ENCODE results near the gene ZNF175. TPM values are rescaled to one million over a fixed set of nuclear protein-coding genes. Genes with fewer than 3 reads are reported as not detected.

The ZNF175 gene
- total and polyA plus RNA-seq, 10 of the 15 experiments (the other 5 are each of a cell fraction or from before 2014, with no cell fraction given) = 1.5 to 12.0 (median 4.1) TPM

DNA sequence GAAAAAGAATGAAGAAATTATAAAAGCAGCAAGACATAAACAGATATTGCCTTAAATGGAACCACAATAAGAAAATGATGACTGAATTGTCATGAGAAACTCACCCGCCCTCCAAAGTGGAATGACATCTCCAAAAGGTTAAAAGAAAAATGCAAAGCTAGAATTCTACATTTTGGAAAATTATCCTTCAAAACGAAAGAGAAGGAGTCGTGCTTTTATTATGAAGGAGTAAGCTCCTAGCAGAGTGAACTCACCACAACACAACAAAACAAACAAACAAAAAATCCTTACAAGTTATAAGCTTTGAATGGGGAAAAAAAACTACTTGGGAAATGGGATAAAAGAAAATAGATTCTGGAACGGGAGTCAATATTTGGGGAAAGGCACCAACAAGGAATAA, 68.8 kb downstream of the ZNF175 start:
- Histone ChIP-seq H2AFZ (ENCODE audit: control insufficient read depth, low read depth, low read length) (no peak overlapping the region), H3K9ac (ENCODE audit: control insufficient read depth, insufficient read depth, low read length) (no peak overlapping the region), H3K36me3 (ENCODE audit: control insufficient read depth in 2 of 2, insufficient read depth in 2 of 2, low read length in 1 of 2) (no peaks in the 10 kb centered on the region), H3K4me2 (ENCODE audit: control insufficient read depth, insufficient read depth) (no peak overlapping the region), H3K9me3 (replicated peaks; ENCODE audit: control insufficient read depth, insufficient read depth, low read length) (no peaks in the 10 kb centered on the region; the same call in 2 of the 3 replicates), H4K20me1 (ENCODE audit: control insufficient read depth, insufficient read depth) (no peaks in the 10 kb centered on the region), H3K27ac (ENCODE audit: control insufficient read depth, insufficient read depth) (no peak overlapping the region), H3K27me3 (replicated peaks in 1 of 2; ENCODE audit: control insufficient read depth in 2 of 2, insufficient read depth in 2 of 2, low read length in 1 of 2) (no peaks in the 10 kb centered on the region), H3K4me1 (ENCODE audit: control insufficient read depth, insufficient read depth, low read length) (peaks cover 9% of the 10 kb centered on the region; the same call in 1 of the 2 replicates), H3K4me3 (no peak overlapping the region), H3K79me2 (ENCODE audit: control insufficient read depth, insufficient read depth, low read length) (no peaks in the 10 kb centered on the region)
- intact Hi-C loops (cut with micrococcal nuclease; ENCODE audit: unreplicated experiment) = no loop called here
- in situ Hi-C loops (cut with MboI) = no loop called here
- TF ChIP-seq CHD4 (IDR thresholded peaks at IDR 0.05) (no peak), IKZF2 (IDR thresholded peaks at IDR 0.05) (no peak), YY1 (IDR thresholded peaks at IDR 0.05; ENCODE audit: low read depth, low read length) (no peak), RCOR1 (conservative IDR thresholded peaks at IDR 0.05; ENCODE audit: low read depth, low read length) (no peak), WRNIP1 (IDR thresholded peaks at IDR 0.05; ENCODE audit: borderline replicate concordance, low read depth, low read length) (no peak), RAD51 (IDR thresholded peaks at IDR 0.05) (no peak), IKZF1 (conservative IDR thresholded peaks at IDR 0.05) (no peak), POLR2A (IDR thresholded peaks at IDR 0.05; ENCODE audit: low read depth, low read length) (no peak), BMI1 (IDR thresholded peaks at IDR 0.05; ENCODE audit: borderline replicate concordance) (no peak), NR2F1 (conservative IDR thresholded peaks at IDR 0.05) (no peak), ATF7 (IDR thresholded peaks at IDR 0.05; ENCODE audit: low read depth) (no peak), PML (IDR thresholded peaks at IDR 0.05; ENCODE audit: low read length) (no peak), NFXL1 (IDR thresholded peaks at IDR 0.05; ENCODE audit: borderline replicate concordance) (no peak), NFIC (IDR thresholded peaks at IDR 0.05; ENCODE audit: low read depth, low read length) (no peak), KDM1A (IDR thresholded peaks at IDR 0.05; ENCODE audit: borderline replicate concordance) (no peak), SMC3 (IDR thresholded peaks at IDR 0.05; ENCODE audit: borderline replicate concordance, low read length) (no peak)
- TF ChIP-seq, protein P1, sequence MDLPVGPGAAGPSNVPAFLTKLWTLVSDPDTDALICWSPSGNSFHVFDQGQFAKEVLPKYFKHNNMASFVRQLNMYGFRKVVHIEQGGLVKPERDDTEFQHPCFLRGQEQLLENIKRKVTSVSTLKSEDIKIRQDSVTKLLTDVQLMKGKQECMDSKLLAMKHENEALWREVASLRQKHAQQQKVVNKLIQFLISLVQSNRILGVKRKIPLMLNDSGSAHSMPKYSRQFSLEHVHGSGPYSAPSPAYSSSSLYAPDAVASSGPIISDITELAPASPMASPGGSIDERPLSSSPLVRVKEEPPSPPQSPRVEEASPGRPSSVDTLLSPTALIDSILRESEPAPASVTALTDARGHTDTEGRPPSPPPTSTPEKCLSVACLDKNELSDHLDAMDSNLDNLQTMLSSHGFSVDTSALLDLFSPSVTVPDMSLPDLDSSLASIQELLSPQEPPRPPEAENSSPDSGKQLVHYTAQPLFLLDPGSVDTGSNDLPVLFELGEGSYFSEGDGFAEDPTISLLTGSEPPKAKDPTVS (IDR thresholded peaks at IDR 0.05; ENCODE audit: low read depth, low read length) = no peak
- TF ChIP-seq, protein P2, sequence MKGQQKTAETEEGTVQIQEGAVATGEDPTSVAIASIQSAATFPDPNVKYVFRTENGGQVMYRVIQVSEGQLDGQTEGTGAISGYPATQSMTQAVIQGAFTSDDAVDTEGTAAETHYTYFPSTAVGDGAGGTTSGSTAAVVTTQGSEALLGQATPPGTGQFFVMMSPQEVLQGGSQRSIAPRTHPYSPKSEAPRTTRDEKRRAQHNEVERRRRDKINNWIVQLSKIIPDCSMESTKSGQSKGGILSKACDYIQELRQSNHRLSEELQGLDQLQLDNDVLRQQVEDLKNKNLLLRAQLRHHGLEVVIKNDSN (IDR thresholded peaks at IDR 0.05; ENCODE audit: borderline replicate concordance, extremely low read length, insufficient read depth, low read depth, low read length) = no peak
- TF ChIP-seq, protein P3, sequence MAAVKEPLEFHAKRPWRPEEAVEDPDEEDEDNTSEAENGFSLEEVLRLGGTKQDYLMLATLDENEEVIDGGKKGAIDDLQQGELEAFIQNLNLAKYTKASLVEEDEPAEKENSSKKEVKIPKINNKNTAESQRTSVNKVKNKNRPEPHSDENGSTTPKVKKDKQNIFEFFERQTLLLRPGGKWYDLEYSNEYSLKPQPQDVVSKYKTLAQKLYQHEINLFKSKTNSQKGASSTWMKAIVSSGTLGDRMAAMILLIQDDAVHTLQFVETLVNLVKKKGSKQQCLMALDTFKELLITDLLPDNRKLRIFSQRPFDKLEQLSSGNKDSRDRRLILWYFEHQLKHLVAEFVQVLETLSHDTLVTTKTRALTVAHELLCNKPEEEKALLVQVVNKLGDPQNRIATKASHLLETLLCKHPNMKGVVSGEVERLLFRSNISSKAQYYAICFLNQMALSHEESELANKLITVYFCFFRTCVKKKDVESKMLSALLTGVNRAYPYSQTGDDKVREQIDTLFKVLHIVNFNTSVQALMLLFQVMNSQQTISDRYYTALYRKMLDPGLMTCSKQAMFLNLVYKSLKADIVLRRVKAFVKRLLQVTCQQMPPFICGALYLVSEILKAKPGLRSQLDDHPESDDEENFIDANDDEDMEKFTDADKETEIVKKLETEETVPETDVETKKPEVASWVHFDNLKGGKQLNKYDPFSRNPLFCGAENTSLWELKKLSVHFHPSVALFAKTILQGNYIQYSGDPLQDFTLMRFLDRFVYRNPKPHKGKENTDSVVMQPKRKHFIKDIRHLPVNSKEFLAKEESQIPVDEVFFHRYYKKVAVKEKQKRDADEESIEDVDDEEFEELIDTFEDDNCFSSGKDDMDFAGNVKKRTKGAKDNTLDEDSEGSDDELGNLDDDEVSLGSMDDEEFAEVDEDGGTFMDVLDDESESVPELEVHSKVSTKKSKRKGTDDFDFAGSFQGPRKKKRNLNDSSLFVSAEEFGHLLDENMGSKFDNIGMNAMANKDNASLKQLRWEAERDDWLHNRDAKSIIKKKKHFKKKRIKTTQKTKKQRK (IDR thresholded peaks at IDR 0.05; ENCODE audit: low read depth, low read length) = no peak
- ChIA-PET POLR2A (no interaction called here), CTCF (interaction anchor here (0.7 to 0.8 kb wide), 4 partner anchors 10 to 19 kb away, joined by 3 to 5 read pairs (median 4); partner anchors contain the start of gene SIGLEC5), SMC1A (ENCODE audit: uncharacterized antibody, unreplicated experiment) (no interaction called here), RAD21 (ENCODE audit: unreplicated experiment) (interaction anchor here (0.6 kb wide), 1 partner anchor 17 kb away, joined by 3 read pairs; no protein-coding TSS in a partner anchor)
- FAIRE-seq (no peak), DNase-seq (ENCODE audit: low read depth, low spot score) (no peak), ATAC-seq (no peak)
- no TSS peak for BruUV-seq (replicated peaks)
- WGBS (ENCODE audit: insufficient coverage, insufficient replicate concordance, low lambda C conversion rate, missing lambda C conversion rate) = 19% methylated on average over 4 of the region's 4 CpGs
